Testis (tissue), 2 donors: Measurements from ENCODE around the gene SUSD1.

Experiments used
- CTCF ChIP-seq, 3 experiments: fragments of 450-650 bp in 2 of 3; fragments of 200-600 bp in 1 of 3; sonication (generic) in 1 of 3; IDR thresholded peaks; one replicate each; pipeline ENCODE4 v1.5.1; 2016 to 2019; ENCODE audit warnings: antibody characterized with exemption in 3 of 3, mild to moderate bottlenecking in 2 of 3, moderate library complexity in 1 of 3
- POLR2A ChIP-seq: fragments of 450-650 bp; IDR thresholded peaks from one replicate; pipeline ENCODE4 v1.6.1; 2017; ENCODE audit warnings: antibody characterized with exemption, mild to moderate bottlenecking, moderate library complexity

GRCh38 chr9:112021742-112022141 lies 153.4 kb downstream of the SUSD1 start:
- TF ChIP-seq POLR2A (no peak), CTCF (IDR thresholded peaks at IDR 0.05) (no peak)
